GM13977 (cell line): Measurements from ENCODE around the gene CUTC.

Source experiments
- DNase-seq: peaks from one replicate; pipeline ENCODE4 v3.0.0; 2012; ENCODE audit warnings: low spot score
- CTCF ChIP-seq: IDR thresholded peaks from 2 replicates; pipeline ENCODE4 v1.5.1; 2012; ENCODE audit warnings: mild to moderate bottlenecking, control low read depth; ENCODE audit not compliant: insufficient read depth; ENCODE audit errors: extremely low read depth, missing control alignments
- in situ Hi-C: fragments of 300-500 bp; cut with MboI; formaldehyde crosslinking; loops from one replicate; pipeline ENCODE4 v1.12.0; 2022; ENCODE audit warnings: low sequenced_read_pairs, low pct_unique_long_range_greater_than_20kb, mixed read lengths, inconsistent platforms; ENCODE audit not compliant: unreplicated experiment

Gene CUTC

DNA sequence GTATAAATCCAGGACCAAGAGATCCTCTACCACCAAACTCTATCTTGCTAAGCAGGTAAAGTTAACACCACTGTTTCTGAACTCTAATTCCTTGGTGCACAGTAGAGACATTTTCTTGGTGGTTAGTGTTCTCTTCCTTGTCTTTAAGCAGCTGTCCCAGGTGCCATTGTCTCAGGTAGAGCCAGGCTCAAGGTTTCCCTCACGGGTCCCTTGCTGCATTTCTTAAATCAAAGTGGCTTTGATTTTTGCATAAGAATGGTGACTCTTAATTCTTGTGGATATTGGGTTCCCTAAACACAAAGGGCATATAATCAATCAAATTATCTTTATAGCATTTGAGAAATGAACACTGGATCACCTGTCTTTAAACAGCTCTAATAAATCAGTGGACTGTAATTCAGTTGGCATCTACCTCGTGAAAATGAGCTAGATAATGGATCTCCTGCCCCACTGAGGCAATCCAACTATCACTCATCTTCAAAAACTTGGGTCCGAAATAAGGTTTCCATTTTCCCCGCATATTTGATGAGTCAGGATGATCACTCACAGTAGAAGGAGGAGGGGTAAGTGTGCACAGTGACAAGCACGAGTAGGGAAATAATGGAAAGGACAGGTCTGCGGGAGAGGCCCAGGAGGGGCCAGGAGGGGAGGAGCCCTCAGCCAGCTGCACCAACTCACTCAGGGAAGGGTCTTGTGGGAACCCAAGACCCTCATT lies 52.9 kb downstream of the CUTC start:
- in situ Hi-C loops = no loop called here
- TF ChIP-seq CTCF = no peak
- DNase-seq = no peak

- TF ChIP-seq CTCF = no peak
- in situ Hi-C loops = no loop called here
- no peak for DNase-seq
Measured at GRCh38 chr10:99785646-99786045, 53.6 kb downstream of the CUTC start.

GRCh38 chr10:99787311-99787710 lies 55.3 kb downstream of the CUTC start:
- no peak for TF ChIP-seq CTCF
- no peak for DNase-seq
- in situ Hi-C loops = no loop called here

DNA sequence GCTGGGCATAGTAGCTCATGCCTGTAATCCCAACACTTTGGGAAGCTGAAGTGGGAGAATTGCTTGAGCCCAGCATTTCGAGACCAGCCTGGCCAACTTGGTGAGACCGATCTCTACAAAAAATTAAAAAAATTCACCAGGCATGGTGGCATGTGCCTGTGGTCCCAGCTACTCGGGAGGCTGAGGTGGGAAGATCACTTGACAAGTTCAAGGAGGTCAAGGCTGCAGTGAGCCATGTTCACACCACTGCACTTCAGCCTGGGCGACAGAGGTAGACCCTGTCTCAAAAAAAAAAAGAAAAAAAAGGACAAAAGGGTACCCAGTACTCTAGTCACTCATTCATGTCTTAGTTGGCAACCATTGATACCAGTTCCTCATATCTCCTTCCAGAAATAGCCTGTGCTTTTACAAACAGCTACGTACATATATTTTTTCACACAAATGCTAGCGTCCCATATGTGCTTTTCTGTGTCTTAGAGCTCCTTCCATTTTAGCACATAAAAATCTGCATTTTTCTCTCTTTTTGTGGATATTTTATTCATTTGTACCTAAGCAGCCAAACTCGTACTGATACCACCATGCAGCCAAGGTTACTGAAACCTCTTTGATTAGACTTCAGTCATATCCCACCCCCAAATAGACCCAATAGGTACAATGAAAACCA lies 55.9 kb downstream of the CUTC start:
- no peak for DNase-seq
- in situ Hi-C loops = no loop called here
- no peak for TF ChIP-seq CTCF

GRCh38 chr10:99788598-99789256 lies 56.7 kb downstream of the CUTC start:
- in situ Hi-C loops = no loop called here
- DNase-seq = no peak
- TF ChIP-seq CTCF = no peak

- in situ Hi-C loops = no loop called here
- DNase-seq = no peak
- no peak for TF ChIP-seq CTCF
Measured at GRCh38 chr10:99791831-99792230, 59.8 kb downstream of the CUTC start.
